CD4-positive, CD25-positive, alpha-beta regulatory T cell (primary cell): ENCODE results near the gene CCDC180. TPM values are rescaled to one million over a fixed set of nuclear protein-coding genes. Genes with fewer than 3 reads are reported as not detected.

Experiments used
- ATAC-seq, 2 donors: fragments of 150-1000 bp; cut with Tn5 transposase; one replicate each; pipeline ENCODE4 v1.10.0; 2021; ENCODE audit warnings: low read depth in 2 of 2, moderate number of reproducible peaks in 2 of 2, moderate library complexity in 1 of 2
- DNase-seq, 3 donors: peaks; one replicate each; pipeline versions ENCODE4 v3.0.0 to v3.0.0-alpha.2; 2012 to 2022; ENCODE audit warnings: mixed read lengths in 1 of 3
- H3K27ac ChIP-seq: one replicate; pipeline ENCODE4 v1.7.0; 2013; ENCODE audit warnings: mild to moderate bottlenecking, low read length; ENCODE audit not compliant: insufficient read depth, poor library complexity, severe bottlenecking
- H3K27me3 ChIP-seq: one replicate; pipeline ENCODE4 v1.7.0; 2013; ENCODE audit warnings: low read length; ENCODE audit not compliant: control insufficient read depth, insufficient read depth
- H3K36me3 ChIP-seq: one replicate; pipeline ENCODE4 v1.7.0; 2013; ENCODE audit warnings: mild to moderate bottlenecking, low read length, moderate library complexity; ENCODE audit not compliant: control insufficient read depth, insufficient read depth
- H3K4me1 ChIP-seq: 2 replicates; pipeline ENCODE4 v1.7.0; 2013; ENCODE audit warnings: mild to moderate bottlenecking, low read length; ENCODE audit not compliant: insufficient read depth, control insufficient read depth, poor library complexity, severe bottlenecking
- H3K4me3 ChIP-seq: one replicate; pipeline ENCODE4 v1.7.0; 2013; ENCODE audit warnings: low read depth, mild to moderate bottlenecking, low read length, moderate library complexity
- H3K9me3 ChIP-seq, 2 experiments: 1 replicate in 1 of 2; 2 replicates in 1 of 2; pipeline ENCODE4 v1.7.0; 2013; ENCODE audit warnings: low read length in 2 of 2, mild to moderate bottlenecking in 1 of 2, moderate library complexity in 1 of 2; ENCODE audit not compliant: control insufficient read depth in 2 of 2
- H3K27ac Mint-ChIP-seq, 3 donors: one replicate each; pipeline ENCODE4 v1.8.0; 2020 to 2022; ENCODE audit warnings: mild to moderate bottlenecking in 3 of 3, mixed read lengths in 3 of 3, moderate library complexity in 2 of 3
- H3K27me3 Mint-ChIP-seq: one replicate; pipeline ENCODE4 v1.8.0; 2022; ENCODE audit warnings: mild to moderate bottlenecking, mixed read lengths
- H3K36me3 Mint-ChIP-seq: one replicate; pipeline ENCODE4 v1.8.0; 2020; ENCODE audit warnings: mixed read lengths
- H3K4me1 Mint-ChIP-seq, 4 donors: one replicate each; pipeline ENCODE4 v1.8.0; 2020 to 2022; ENCODE audit warnings: mixed read lengths in 4 of 4, mild to moderate bottlenecking in 1 of 4
- H3K4me3 Mint-ChIP-seq, 4 donors: one replicate each; pipeline ENCODE4 v1.8.0; 2020 to 2022; ENCODE audit warnings: mild to moderate bottlenecking in 4 of 4, mixed read lengths in 4 of 4, moderate library complexity in 3 of 4
- H3K9me3 Mint-ChIP-seq, 7 donors: one replicate each; pipeline ENCODE4 v1.8.0; 2020 to 2022; ENCODE audit warnings: mixed read lengths in 7 of 7, mild to moderate bottlenecking in 3 of 7, moderate library complexity in 2 of 7
- polyA plus RNA-seq, 4 donors: library from polyadenylated mRNA; unstranded; fragments of 300-500 nt; fragmentation: Illumina TruSeq; gene quantifications; one replicate each; pipeline ENCODE4 v1.2.3, GENCODE V29; 2021
- total RNA-seq: library from RNA; stranded (reverse); gene quantifications from one replicate; pipeline ENCODE4 v1.2.3, GENCODE V29; 2022

CCDC180 gene
- total and polyA plus RNA-seq, 5 donors from 2014 or later, result 0.24 to 9.1 (median 0.85) TPM

DNA sequence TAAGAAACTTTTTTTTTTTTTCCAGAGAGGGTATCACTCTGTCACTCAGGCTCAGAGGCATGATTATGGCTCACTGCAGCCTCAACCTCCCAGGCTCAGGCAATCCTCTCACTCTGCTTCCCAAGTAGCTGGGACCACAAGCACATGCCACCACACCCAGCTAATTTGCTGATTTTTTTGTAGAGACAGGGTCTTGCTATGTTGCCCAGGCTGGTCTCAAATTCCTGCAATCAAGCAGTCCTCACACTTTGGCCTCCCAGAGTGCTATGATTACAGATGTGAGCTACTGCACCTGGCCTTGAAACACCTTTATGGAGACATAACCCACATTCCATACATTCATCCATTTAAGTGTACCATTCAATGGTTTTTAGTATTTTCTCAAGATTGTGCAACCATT is 23.7 kb upstream of the CCDC180 start:
- DNase-seq (no peak), ATAC-seq (no peak)
- H3K27me3 ChIP-seq, result no peaks in the 10 kb centered on the region
- Mint-ChIP-seq H3K4me3 (no peak overlapping the region), H3K36me3 (peaks cover 73% of the 10 kb centered on the region), H3K27me3 (no peaks in the 10 kb centered on the region), H3K27ac (no peak overlapping the region), H3K4me1 (peaks cover 0 to 5% (median 0%) of the 10 kb centered on the region in 4 donors), H3K9me3 (peaks cover 0 to 7% (median 4%) of the 10 kb centered on the region in 7 donors)
- H3K4me3 ChIP-seq, result no peak overlapping the region
- peaks cover 55% of the 10 kb centered on the region for H3K36me3 ChIP-seq
- H3K27ac ChIP-seq, result no peak overlapping the region
- peaks cover 0 to 2% of the 10 kb centered on the region in 2 experiments for H3K9me3 ChIP-seq
- H3K4me1 ChIP-seq, result no peaks in the 10 kb centered on the region

DNA sequence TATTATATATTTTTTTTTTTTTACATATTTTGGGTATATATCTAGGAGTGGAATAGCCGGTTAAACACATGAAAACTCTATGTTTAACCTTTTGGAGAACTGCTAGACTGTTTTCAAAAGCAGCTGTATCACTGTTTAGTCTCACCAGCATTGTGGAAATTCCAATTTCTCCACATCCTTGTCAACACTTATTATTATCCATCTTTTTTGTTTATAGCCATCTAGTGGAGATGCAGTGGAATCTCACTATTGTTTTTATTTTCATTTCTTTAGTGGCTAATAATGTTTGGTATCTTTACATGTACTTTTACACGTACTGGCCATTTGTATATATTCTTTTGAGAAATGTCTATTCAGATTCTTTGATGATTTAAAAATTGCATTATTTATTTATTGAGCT is 22.7 kb upstream of the CCDC180 start:
- no peak overlapping the region for H3K27ac Mint-ChIP-seq
- ATAC-seq (no peak), DNase-seq (no peak)
- peaks cover 0 to 5% (median 0%) of the 10 kb centered on the region in 4 donors for H3K4me1 Mint-ChIP-seq
- H3K27ac ChIP-seq, result no peak overlapping the region
- peaks cover 0 to 7% (median 4%) of the 10 kb centered on the region in 7 donors for H3K9me3 Mint-ChIP-seq
- peaks cover 0 to 2% of the 10 kb centered on the region in 2 experiments for H3K9me3 ChIP-seq
- no peak overlapping the region for H3K4me3 ChIP-seq
- H3K36me3 Mint-ChIP-seq, result peaks cover 71% of the 10 kb centered on the region
- H3K4me1 ChIP-seq, result no peaks in the 10 kb centered on the region
- no peaks in the 10 kb centered on the region for H3K27me3 Mint-ChIP-seq
- H3K27me3 ChIP-seq, result no peaks in the 10 kb centered on the region
- no peak overlapping the region for H3K4me3 Mint-ChIP-seq
- H3K36me3 ChIP-seq, result peaks cover 53% of the 10 kb centered on the region

DNA sequence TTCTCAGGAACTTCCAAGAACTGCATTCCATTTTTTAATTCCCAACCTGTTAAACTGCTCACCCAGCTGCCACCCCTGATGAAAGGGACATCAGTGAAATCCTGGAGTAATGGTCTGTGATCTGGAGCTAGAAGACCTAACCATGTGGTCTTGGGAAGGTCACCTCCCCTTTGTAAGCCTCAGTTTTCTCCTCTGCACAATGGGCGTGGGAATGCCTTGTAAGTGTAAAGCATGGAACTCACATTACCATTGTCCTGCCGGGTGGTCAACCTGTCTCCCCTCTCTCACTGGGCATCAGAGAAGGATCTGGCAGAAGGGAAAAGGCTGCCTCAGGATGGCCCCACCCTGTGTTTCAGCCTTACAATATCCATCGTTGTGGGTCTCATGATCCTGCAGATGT is 15.3 kb upstream of the CCDC180 start:
- H3K4me1 Mint-ChIP-seq, result peaks cover 0 to 1% (median 0%) of the 10 kb centered on the region in 4 donors
- Histone ChIP-seq H3K36me3 (peaks cover 55% of the 10 kb centered on the region), H3K4me3 (no peak overlapping the region), H3K27ac (no peak overlapping the region), H3K4me1 (no peaks in the 10 kb centered on the region), H3K27me3 (no peaks in the 10 kb centered on the region), H3K9me3 (no peaks in the 10 kb centered on the region)
- H3K9me3 Mint-ChIP-seq, result peaks cover 0 to 2% (median 0%) of the 10 kb centered on the region in 7 donors
- no peaks in the 10 kb centered on the region for H3K27me3 Mint-ChIP-seq
- H3K36me3 Mint-ChIP-seq, result peaks cover 68% of the 10 kb centered on the region
- no peak for ATAC-seq
- no peak for DNase-seq
- H3K27ac Mint-ChIP-seq, result no peak overlapping the region
- no peak overlapping the region for H3K4me3 Mint-ChIP-seq

DNA sequence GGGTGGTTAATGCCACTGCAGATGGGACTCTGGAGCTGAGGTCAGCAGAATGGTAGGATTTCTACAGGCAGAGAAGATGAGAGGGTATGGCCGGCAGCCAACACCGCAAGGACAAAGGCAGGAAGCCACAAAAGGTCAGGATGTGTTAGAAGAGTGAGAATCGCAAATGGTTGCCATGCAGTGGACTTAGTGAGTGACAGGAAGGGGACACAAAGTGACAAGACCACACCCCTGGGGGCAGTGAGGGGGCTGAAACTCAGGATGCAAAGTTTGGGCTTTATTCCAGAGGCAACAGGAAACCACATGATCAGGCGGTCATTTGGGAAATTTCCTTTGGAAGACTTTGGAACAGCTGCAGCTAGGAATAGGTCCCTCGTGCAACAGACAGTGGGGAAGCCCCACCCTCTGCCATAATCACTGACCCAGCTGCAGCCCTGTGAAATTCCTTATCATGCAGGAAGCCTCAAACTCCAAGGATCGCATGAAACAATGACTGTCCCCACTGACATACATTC is 14.2 kb upstream of the CCDC180 start:
- H3K4me1 ChIP-seq, result no peaks in the 10 kb centered on the region
- peaks cover 0 to 1% (median under 1%) of the 10 kb centered on the region in 4 donors for H3K4me1 Mint-ChIP-seq
- H3K27me3 ChIP-seq, result no peaks in the 10 kb centered on the region
- H3K9me3 Mint-ChIP-seq, result peaks cover under 1 to 11% (median 4%) of the 10 kb centered on the region in 7 donors
- DNase-seq (no peak), ATAC-seq (no peak)
- H3K4me3 ChIP-seq, result no peak overlapping the region
- no peaks in the 10 kb centered on the region for H3K27me3 Mint-ChIP-seq
- H3K36me3 Mint-ChIP-seq, result peaks cover 61% of the 10 kb centered on the region
- H3K4me3 Mint-ChIP-seq, result no peak overlapping the region
- peaks cover 0 to 3% of the 10 kb centered on the region in 2 experiments for H3K9me3 ChIP-seq
- peaks cover 47% of the 10 kb centered on the region for H3K36me3 ChIP-seq
- no peak overlapping the region for H3K27ac ChIP-seq
- no peak overlapping the region for H3K27ac Mint-ChIP-seq

DNA sequence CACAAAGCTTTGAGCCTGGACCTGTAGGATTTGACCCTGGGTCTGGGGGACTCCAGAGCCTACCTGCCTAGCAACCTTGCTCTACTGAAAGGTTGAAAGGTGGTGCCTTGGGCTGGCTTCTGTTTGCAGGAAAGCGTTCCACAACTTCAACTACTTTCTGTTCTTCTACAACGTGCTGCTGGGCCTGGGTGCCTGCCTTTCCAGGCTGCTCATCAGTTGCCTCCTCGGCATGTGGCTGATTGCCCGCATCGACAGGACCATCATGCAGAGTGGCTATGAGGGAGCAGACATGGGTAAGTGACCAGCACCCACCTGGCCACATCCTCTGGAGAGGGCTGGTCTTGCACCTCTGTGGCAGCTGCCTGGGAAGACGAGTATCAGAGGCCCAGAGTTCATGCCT is 13.6 kb upstream of the CCDC180 start:
- Histone ChIP-seq H3K36me3 (peaks cover 42% of the 10 kb centered on the region), H3K4me1 (no peaks in the 10 kb centered on the region), H3K9me3 (peaks cover 0 to 3% of the 10 kb centered on the region in 2 experiments), H3K27ac (no peak overlapping the region), H3K27me3 (no peaks in the 10 kb centered on the region), H3K4me3 (no peak overlapping the region)
- Mint-ChIP-seq H3K4me1 (peaks cover 0 to 6% (median under 1%) of the 10 kb centered on the region in 4 donors), H3K4me3 (no peak overlapping the region), H3K27ac (no peak overlapping the region), H3K9me3 (peaks cover 2 to 11% (median 4%) of the 10 kb centered on the region in 7 donors), H3K36me3 (peaks cover 58% of the 10 kb centered on the region), H3K27me3 (no peaks in the 10 kb centered on the region)
- no peak for DNase-seq
- ATAC-seq, result no peak

DNA sequence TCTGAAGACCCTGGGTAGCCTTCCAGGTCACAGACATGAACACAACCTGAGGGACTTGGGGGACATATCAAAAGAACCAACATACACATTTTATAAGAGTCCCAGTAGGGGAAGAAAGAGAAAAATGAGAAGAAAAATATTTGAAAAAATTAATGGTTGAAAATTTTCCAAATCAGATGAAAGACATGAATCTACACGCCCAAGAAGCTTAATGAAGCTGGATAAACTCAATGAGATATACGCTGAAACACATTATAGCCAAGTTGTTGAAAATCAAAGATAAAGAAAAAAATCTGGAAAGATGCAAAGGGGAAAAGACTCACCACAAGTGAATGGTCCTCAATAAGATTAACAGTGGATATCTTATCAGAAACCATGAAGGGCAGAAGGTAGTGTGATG is 9.6 kb upstream of the CCDC180 start:
- Mint-ChIP-seq H3K27ac (no peak overlapping the region), H3K4me3 (no peak overlapping the region), H3K4me1 (peaks cover 0 to 8% (median 0%) of the 10 kb centered on the region in 4 donors), H3K9me3 (peaks cover 3 to 11% (median 5%) of the 10 kb centered on the region in 7 donors), H3K36me3 (peaks cover 38% of the 10 kb centered on the region), H3K27me3 (peaks cover 4% of the 10 kb centered on the region)
- ATAC-seq, result no peak
- Histone ChIP-seq H3K4me1 (no peaks in the 10 kb centered on the region), H3K4me3 (no peak overlapping the region), H3K27me3 (no peaks in the 10 kb centered on the region), H3K9me3 (peaks cover 0 to 3% of the 10 kb centered on the region in 2 experiments), H3K27ac (no peak overlapping the region), H3K36me3 (peaks cover 9% of the 10 kb centered on the region)
- DNase-seq, result no peak

DNA sequence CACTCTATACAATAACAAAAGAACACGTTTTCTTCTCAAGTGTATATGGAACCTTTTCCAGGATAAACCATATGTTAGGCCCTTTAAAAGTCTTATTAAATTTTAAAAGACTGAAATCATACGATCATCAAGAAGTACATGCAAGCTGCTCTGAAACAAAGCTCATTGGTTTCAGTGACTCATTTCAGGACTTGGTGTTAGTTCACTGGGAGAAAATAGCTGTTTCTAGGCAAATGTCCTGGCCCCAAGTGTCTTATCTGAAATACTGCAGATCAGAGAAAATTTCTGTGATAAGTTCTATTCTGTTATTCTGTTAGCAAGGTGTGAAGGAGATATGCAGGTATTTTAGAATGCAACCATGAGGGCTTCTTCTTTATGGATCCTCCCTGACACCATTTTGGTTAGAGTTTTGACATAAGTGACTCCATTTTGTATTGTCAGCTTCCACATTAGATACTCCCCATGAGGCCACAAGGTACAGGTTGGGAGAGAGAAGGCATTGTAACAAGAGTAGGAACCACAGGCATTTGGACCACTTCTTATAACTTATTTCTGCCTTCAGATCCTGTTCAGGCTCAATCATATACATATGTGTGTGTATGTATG is 7.5 kb upstream of the CCDC180 start:
- H3K4me1 Mint-ChIP-seq, result peaks cover 0 to 8% (median 0%) of the 10 kb centered on the region in 4 donors
- peaks cover 11% of the 10 kb centered on the region for H3K27me3 Mint-ChIP-seq
- peaks cover 4 to 16% (median 10%) of the 10 kb centered on the region in 7 donors for H3K9me3 Mint-ChIP-seq
- H3K4me1 ChIP-seq, result no peaks in the 10 kb centered on the region
- peaks cover 4% of the 10 kb centered on the region for H3K36me3 ChIP-seq
- peaks cover 23% of the 10 kb centered on the region for H3K36me3 Mint-ChIP-seq
- peaks cover 0 to 3% of the 10 kb centered on the region in 2 experiments for H3K9me3 ChIP-seq
- H3K27ac Mint-ChIP-seq, result no peak overlapping the region
- no peak overlapping the region for H3K4me3 Mint-ChIP-seq
- no peak overlapping the region for H3K27ac ChIP-seq
- no peaks in the 10 kb centered on the region for H3K27me3 ChIP-seq
- H3K4me3 ChIP-seq, result no peak overlapping the region
- ATAC-seq, result no peak
- peak in 1 of 3 donors; percentile 35 for DNase-seq

DNA sequence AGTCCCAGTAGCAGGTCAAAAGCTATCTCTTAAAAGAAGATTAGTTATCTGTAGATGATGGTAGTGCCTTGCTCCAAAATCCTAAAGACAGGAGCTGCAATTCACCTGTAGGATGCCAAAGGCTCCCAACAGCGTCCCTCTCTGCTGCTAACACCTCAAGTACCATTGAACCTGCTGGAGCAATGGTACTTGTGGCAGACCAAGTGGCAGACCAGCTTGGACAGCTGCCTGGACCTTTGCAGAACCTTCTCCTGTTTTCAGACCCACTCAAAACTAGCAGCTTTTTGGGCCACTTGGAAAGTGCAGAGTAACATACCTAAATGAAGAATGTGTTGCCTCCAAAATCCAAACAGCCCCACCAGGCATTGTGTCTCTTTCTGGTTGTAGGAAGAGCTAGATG is 6.9 kb upstream of the CCDC180 start:
- Histone ChIP-seq H3K4me1 (no peaks in the 10 kb centered on the region), H3K36me3 (peaks cover 4% of the 10 kb centered on the region), H3K9me3 (peaks cover 0 to 3% of the 10 kb centered on the region in 2 experiments), H3K4me3 (no peak overlapping the region), H3K27me3 (no peaks in the 10 kb centered on the region), H3K27ac (no peak overlapping the region)
- Mint-ChIP-seq H3K36me3 (peaks cover 16% of the 10 kb centered on the region), H3K27ac (no peak overlapping the region), H3K4me3 (no peak overlapping the region), H3K4me1 (peaks cover 0 to 8% (median 0%) of the 10 kb centered on the region in 4 donors), H3K27me3 (peaks cover 13% of the 10 kb centered on the region), H3K9me3 (peaks cover 4 to 16% (median 10%) of the 10 kb centered on the region in 7 donors)
- ATAC-seq (no peak), DNase-seq (no peak)
